RWPE2 (cell line): ENCODE measurements around the gene PTPRD.

Experiments used
- ATAC-seq: fragments of 200-7000 bp; cut with Tn5 transposase; 3 replicates; pipeline ENCODE4 v1.9.1; 2021; ENCODE audit warnings: low read depth
- DNase-seq: peaks from one replicate; pipeline ENCODE4 v3.0.0-alpha.2; 2020; ENCODE audit warnings: low spot score
- H3K27ac ChIP-seq: fragments of 450-650 bp; 2 replicates; pipeline ENCODE4 v1.5.1; 2017; ENCODE audit warnings: mild to moderate bottlenecking; ENCODE audit not compliant: poor library complexity, severe bottlenecking
- H3K27me3 ChIP-seq: fragments of 250-450 bp; sonication (Bioruptor Pico); 2 replicates; pipeline ENCODE4 v1.5.1; 2021; ENCODE audit warnings: mild to moderate bottlenecking, moderate library complexity; ENCODE audit not compliant: insufficient read depth, poor library complexity, severe bottlenecking
- H3K36me3 ChIP-seq: fragments of 250-450 bp; sonication (Bioruptor Pico); 2 replicates; pipeline ENCODE4 v1.5.1; 2020; ENCODE audit warnings: low read depth, mild to moderate bottlenecking, moderate library complexity
- H3K4me1 ChIP-seq: fragments of 250-450 bp; sonication (Bioruptor Pico); 2 replicates; pipeline ENCODE4 v1.5.1; 2021; ENCODE audit warnings: mild to moderate bottlenecking, moderate library complexity; ENCODE audit not compliant: insufficient read depth, poor library complexity, severe bottlenecking
- H3K4me3 ChIP-seq: fragments of 250-450 bp; sonication (Bioruptor Pico); 2 replicates; pipeline ENCODE4 v1.5.1; 2021; ENCODE audit warnings: mild to moderate bottlenecking, moderate library complexity; ENCODE audit not compliant: severe bottlenecking
- H3K9me3 ChIP-seq: fragments of 250-450 bp; sonication (Bioruptor Pico); 2 replicates; pipeline ENCODE4 v1.5.1; 2021; ENCODE audit warnings: mild to moderate bottlenecking, moderate library complexity; ENCODE audit not compliant: severe bottlenecking
- CTCF ChIP-seq: fragments of 450-650 bp; IDR thresholded peaks from one replicate; pipeline ENCODE4 v1.5.1; 2017; ENCODE audit warnings: mild to moderate bottlenecking, moderate library complexity; ENCODE audit not compliant: poor library complexity, severe bottlenecking

Gene PTPRD

GRCh38 chr9:10026443-10026984 lies 586.3 kb downstream of the PTPRD start:
- H3K27ac ChIP-seq, result no peak overlapping the region
- ATAC-seq (no peak), DNase-seq (no peak)
- no peaks in the 10 kb centered on the region for H3K36me3 ChIP-seq
- no peaks in the 10 kb centered on the region for H3K27me3 ChIP-seq
- no peaks in the 10 kb centered on the region for H3K4me1 ChIP-seq
- no peaks in the 10 kb centered on the region for H3K9me3 ChIP-seq
- H3K4me3 ChIP-seq, result no peak overlapping the region
- TF ChIP-seq CTCF, result no peak

GRCh38 chr9:10015755-10016154 lies 597.0 kb downstream of the PTPRD start:
- no peak for DNase-seq
- TF ChIP-seq CTCF, result no peak

GRCh38 chr9:10014889-10015288 lies 597.9 kb downstream of the PTPRD start:
- no peak for DNase-seq

More at GRCh38 chr9:10015755-10016154, 597.0 kb downstream of the PTPRD start:
- Histone ChIP-seq H3K9me3 (no peaks in the 10 kb centered on the region), H3K27me3 (peaks cover 14% of the 10 kb centered on the region), H3K27ac (no peak overlapping the region), H3K4me3 (no peak overlapping the region), H3K4me1 (no peaks in the 10 kb centered on the region), H3K36me3 (no peaks in the 10 kb centered on the region)
- ATAC-seq, result no peak

GRCh38 chr9:10009401-10009800 lies 603.4 kb downstream of the PTPRD start:
- no peaks in the 10 kb centered on the region for H3K36me3 ChIP-seq
- no peak overlapping the region for H3K4me3 ChIP-seq
- H3K27me3 ChIP-seq, result peaks cover 17% of the 10 kb centered on the region
- H3K9me3 ChIP-seq, result no peaks in the 10 kb centered on the region
- H3K4me1 ChIP-seq, result no peaks in the 10 kb centered on the region
- ATAC-seq, result no peak
- no peak overlapping the region for H3K27ac ChIP-seq
- DNase-seq, result no peak
- no peak for TF ChIP-seq CTCF

More at GRCh38 chr9:10014889-10015288, 597.9 kb downstream of the PTPRD start:
- Histone ChIP-seq H3K27ac (no peak overlapping the region), H3K36me3 (no peaks in the 10 kb centered on the region), H3K4me1 (no peaks in the 10 kb centered on the region), H3K4me3 (no peak overlapping the region), H3K9me3 (no peaks in the 10 kb centered on the region), H3K27me3 (peaks cover 14% of the 10 kb centered on the region)
- TF ChIP-seq CTCF, result no peak
- ATAC-seq, result no peak

GRCh38 chr9:10008101-10008799 lies 604.6 kb downstream of the PTPRD start:
- Histone ChIP-seq H3K27ac (no peak overlapping the region), H3K4me3 (no peak overlapping the region), H3K27me3 (peaks cover 10% of the 10 kb centered on the region), H3K36me3 (no peaks in the 10 kb centered on the region), H3K4me1 (no peaks in the 10 kb centered on the region), H3K9me3 (no peaks in the 10 kb centered on the region)
- TF ChIP-seq CTCF, result no peak
- no peak for ATAC-seq
- no peak for DNase-seq
